ENCODE measurements around the gene NLRP6.
"Not testable (repeated sequence)": the region's sequence is repeated elsewhere in the genome, so short reads cannot be mapped to it uniquely, and the experiment has no call there.

Gene NLRP6

GRCh38 chr11:278001-278951 lies at the start of gene NLRP6:
NLRP6 (plus strand) TSS chr11:278407; CDS start chr11:278570, 163 bp downstream.
- no peak for DNase-seq

GRCh38 chr11:230431-230830 lies 47.8 kb upstream of the NLRP6 start:
- DNase-seq = no peak

- no peak for DNase-seq
Observed at GRCh38 chr11:232783-233565, 45.2 kb upstream of the NLRP6 start.

GRCh38 chr11:235180-235579 lies 43.0 kb upstream of the NLRP6 start:
- DNase-seq = no peak

GRCh38 chr11:235609-235996 lies 42.6 kb upstream of the NLRP6 start:
- DNase-seq = no peak

GRCh38 chr11:235997-236773 lies 42.0 kb upstream of the NLRP6 start, which contains the start of gene SIRT3:
SIRT3 (minus strand) TSS chr11:236342; CDS start chr11:236328, 14 bp downstream.
- DNase-seq = peak; percentile 94

GRCh38 chr11:236774-237767 lies 41.1 kb upstream of the NLRP6 start, which contains the start of gene PSMD13:
PSMD13 (plus strand) TSS chr11:236976; CDS start chr11:237050, 74 bp downstream.
- DNase-seq = no peak

- not testable (repeated sequence) for DNase-seq
Observed at GRCh38 chr11:238346-238745, 39.9 kb upstream of the NLRP6 start.

- DNase-seq = no peak
Observed at GRCh38 chr11:240315-240714, 37.9 kb upstream of the NLRP6 start.

GRCh38 chr11:241634-242033 lies 36.6 kb upstream of the NLRP6 start:
- no peak for DNase-seq

- no peak for DNase-seq
Observed at GRCh38 chr11:244376-244775, 33.8 kb upstream of the NLRP6 start.

GRCh38 chr11:249062-249461 lies 29.1 kb upstream of the NLRP6 start:
- no peak for DNase-seq

GRCh38 chr11:250274-250673 lies 27.9 kb upstream of the NLRP6 start:
- no peak for DNase-seq

GRCh38 chr11:250740-251299 lies 27.4 kb upstream of the NLRP6 start:
- peak; percentile 77 for DNase-seq

- DNase-seq = no peak
Observed at GRCh38 chr11:251550-251949, 26.7 kb upstream of the NLRP6 start.

GRCh38 chr11:252666-253065 lies 25.5 kb upstream of the NLRP6 start:
- no peak for DNase-seq

- DNase-seq = no peak
Observed at GRCh38 chr11:253160-253885, 24.9 kb upstream of the NLRP6 start.

- no peak for DNase-seq
Observed at GRCh38 chr11:253886-254270, 24.3 kb upstream of the NLRP6 start.

GRCh38 chr11:255176-255575 lies 23.0 kb upstream of the NLRP6 start:
- no peak for DNase-seq

- DNase-seq = no peak
Observed at GRCh38 chr11:255816-256215, 22.4 kb upstream of the NLRP6 start.

All from eye (tissue), 1 donor.